Keratinocyte (primary cell): ENCODE data around the gene COX5A. TPM values are rescaled to one million over a fixed set of nuclear protein-coding genes. Genes with fewer than 3 reads are reported as not detected.

ENCODE experiments used
- DNase-seq: peaks from one replicate; pipeline ENCODE4 v3.0.0-alpha.2; 2011; ENCODE audit warnings: low read depth, missing footprints, low spot score
- FAIRE-seq: peaks from 2 replicates; lab custom pipeline; 2011; peaks lifted over from hg19 to GRCh38; lab: Jason Lieb, UNC
- H2AFZ ChIP-seq: 2 replicates; pipeline ENCODE4 v1.6.0; 2012; ENCODE audit warnings: low read length, control low read depth, inconsistent platforms; ENCODE audit not compliant: control insufficient read depth
- H3K27ac ChIP-seq: 2 replicates; pipeline ENCODE4 v1.5.1; 2011; ENCODE audit warnings: low read length; ENCODE audit not compliant: control insufficient read depth, insufficient read depth
- H3K27me3 ChIP-seq: 3 replicates; pipeline ENCODE4 v1.6.0; 2011; ENCODE audit warnings: low read length; ENCODE audit not compliant: control insufficient read depth, insufficient read depth; ENCODE audit errors: extremely low read depth
- H3K36me3 ChIP-seq, 2 experiments: 2 replicates in 1 of 2; 3 replicates in 1 of 2; pipeline ENCODE4 v1.5.1; 2011; ENCODE audit warnings: low read length in 2 of 2, mild to moderate bottlenecking in 1 of 2; ENCODE audit not compliant: control insufficient read depth in 2 of 2, insufficient read depth in 2 of 2; ENCODE audit errors: extremely low read depth in 1 of 2
- H3K4me1 ChIP-seq: 3 replicates; pipeline ENCODE4 v1.5.1; 2011; ENCODE audit warnings: low read length; ENCODE audit not compliant: control insufficient read depth, insufficient read depth; ENCODE audit errors: extremely low read depth
- H3K4me2 ChIP-seq: 3 replicates; pipeline ENCODE4 v1.6.0; 2011; ENCODE audit warnings: low read depth, low read length; ENCODE audit not compliant: control insufficient read depth, insufficient read depth; ENCODE audit errors: extremely low read depth
- H3K4me3 ChIP-seq, 3 experiments: fragments of 200-600 bp in 1 of 3; sonication (generic) in 1 of 3; 2 replicates in 2 of 3; 3 replicates in 1 of 3; pipeline ENCODE4 v1.5.1; 2011 to 2016; ENCODE audit warnings: low read length in 3 of 3, mild to moderate bottlenecking in 3 of 3, control low read depth in 2 of 3, inconsistent platforms in 1 of 3, low read depth in 1 of 3, mixed read lengths in 1 of 3, mixed run types in 1 of 3, moderate library complexity in 1 of 3; ENCODE audit not compliant: control insufficient read depth in 2 of 3, insufficient read depth in 2 of 3; ENCODE audit errors: extremely low read depth in 1 of 3
- H3K79me2 ChIP-seq: 2 replicates; pipeline ENCODE4 v1.6.0; 2012; ENCODE audit warnings: low read length; ENCODE audit not compliant: control insufficient read depth, insufficient read depth
- H3K9ac ChIP-seq: 3 replicates; pipeline ENCODE4 v1.6.0; 2011; ENCODE audit warnings: low read length; ENCODE audit not compliant: control insufficient read depth, insufficient read depth; ENCODE audit errors: extremely low read depth
- H3K9me1 ChIP-seq: 3 replicates; pipeline ENCODE4 v1.6.0; 2011; ENCODE audit warnings: low read length; ENCODE audit not compliant: control insufficient read depth, insufficient read depth; ENCODE audit errors: extremely low read depth
- H3K9me3 ChIP-seq: 2 replicates; pipeline ENCODE4 v1.5.1; 2012; ENCODE audit warnings: low read depth, low read length; ENCODE audit not compliant: control insufficient read depth
- H4K20me1 ChIP-seq: 3 replicates; pipeline ENCODE4 v1.6.0; 2011; ENCODE audit warnings: low read length; ENCODE audit not compliant: control insufficient read depth, insufficient read depth; ENCODE audit errors: extremely low read depth
- EZH2 ChIP-seq: IDR thresholded peaks from one replicate; pipeline ENCODE4 v1.6.1; 2012; ENCODE audit warnings: inconsistent platforms, mild to moderate bottlenecking, low read length, moderate library complexity
- dilution Hi-C: fragments of 300-500 bp; cut with MboI; formaldehyde crosslinking; loops from one replicate; pipeline ENCODE4 v1.7.0; 2020; ENCODE audit warnings: low sequenced_read_pairs; ENCODE audit not compliant: extremely low pct_ligation_motif_present
- polyA plus RNA-seq, 5 experiments: library from polyadenylated mRNA; depleted of rRNA in 3 of 5; stranded (reverse) in 3 of 5; stranded (forward) in 1 of 5; unstranded in 1 of 5; fragments of >200 nt; gene quantifications; 1 replicate in 1 of 5; 2 replicates in 3 of 5; 3 replicates in 1 of 5; pipeline versions ENCODE4 v1.2.1 to v1.2.3, GENCODE V29; 2011 to 2012; ENCODE audit warnings: missing spikeins in 2 of 5, low read depth in 1 of 5, low replicate concordance in 1 of 5
- TF ChIP-seq, protein P1 (sequence below), 3 experiments: IDR thresholded peaks in 1 of 3; conservative IDR thresholded peaks in 1 of 3; optimal IDR thresholded peaks in 1 of 3; 2 replicates in 2 of 3; 3 replicates in 1 of 3; pipeline versions ENCODE3 to v1.5.1; 2011; ENCODE audit warnings: low read length in 3 of 3, mild to moderate bottlenecking in 3 of 3, moderate library complexity in 2 of 3, control low read depth in 1 of 3, inconsistent platforms in 1 of 3; ENCODE audit not compliant: insufficient read depth in 2 of 3; ENCODE audit errors: extremely low read depth in 1 of 3

The COX5A gene
- polyA plus RNA-seq, 1 donor (not counting 4 experiments of a cell fraction or from before 2014, with no cell fraction given): 217 TPM

DNA sequence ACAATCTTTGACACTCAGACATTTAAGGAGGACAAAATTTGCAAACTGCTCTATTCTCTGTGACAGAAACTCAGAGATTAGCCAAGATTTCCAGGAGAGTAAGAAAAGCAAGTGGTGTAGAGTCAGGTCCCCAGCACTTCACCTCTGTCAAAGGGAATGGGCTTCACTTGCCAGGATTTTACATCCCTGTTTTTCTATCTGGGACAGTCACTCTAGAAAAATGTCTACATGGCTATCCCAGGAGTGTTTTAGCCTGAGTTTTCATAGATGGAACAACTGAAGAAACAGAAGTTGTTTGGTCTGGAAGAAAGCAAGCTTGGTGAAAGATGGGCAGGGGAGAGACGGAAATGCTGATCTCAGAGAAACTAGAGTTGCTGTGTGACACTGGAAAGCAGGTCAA lies 34.2 kb downstream of the COX5A start:
- no peak overlapping the region for H2AFZ ChIP-seq
- H3K4me2 ChIP-seq: no peak overlapping the region
- peaks cover 10% of the 10 kb centered on the region for H3K4me1 ChIP-seq
- DNase-seq (no peak), FAIRE-seq (no peak)
- H3K4me3 ChIP-seq: no peak overlapping the region
- H3K9ac ChIP-seq: no peak overlapping the region
- peaks cover 22% of the 10 kb centered on the region for H3K79me2 ChIP-seq
- no peak overlapping the region for H3K27ac ChIP-seq
- TF ChIP-seq, protein P1, sequence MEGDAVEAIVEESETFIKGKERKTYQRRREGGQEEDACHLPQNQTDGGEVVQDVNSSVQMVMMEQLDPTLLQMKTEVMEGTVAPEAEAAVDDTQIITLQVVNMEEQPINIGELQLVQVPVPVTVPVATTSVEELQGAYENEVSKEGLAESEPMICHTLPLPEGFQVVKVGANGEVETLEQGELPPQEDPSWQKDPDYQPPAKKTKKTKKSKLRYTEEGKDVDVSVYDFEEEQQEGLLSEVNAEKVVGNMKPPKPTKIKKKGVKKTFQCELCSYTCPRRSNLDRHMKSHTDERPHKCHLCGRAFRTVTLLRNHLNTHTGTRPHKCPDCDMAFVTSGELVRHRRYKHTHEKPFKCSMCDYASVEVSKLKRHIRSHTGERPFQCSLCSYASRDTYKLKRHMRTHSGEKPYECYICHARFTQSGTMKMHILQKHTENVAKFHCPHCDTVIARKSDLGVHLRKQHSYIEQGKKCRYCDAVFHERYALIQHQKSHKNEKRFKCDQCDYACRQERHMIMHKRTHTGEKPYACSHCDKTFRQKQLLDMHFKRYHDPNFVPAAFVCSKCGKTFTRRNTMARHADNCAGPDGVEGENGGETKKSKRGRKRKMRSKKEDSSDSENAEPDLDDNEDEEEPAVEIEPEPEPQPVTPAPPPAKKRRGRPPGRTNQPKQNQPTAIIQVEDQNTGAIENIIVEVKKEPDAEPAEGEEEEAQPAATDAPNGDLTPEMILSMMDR (optimal IDR thresholded peaks at IDR 0.05 in 1 of 3, IDR thresholded peaks at IDR 0.05 in 1 of 3, conservative IDR thresholded peaks at IDR 0.05 in 1 of 3; ENCODE audit: extremely low read depth in 1 of 3, insufficient read depth in 2 of 3, low read length in 3 of 3): no peak
- TF ChIP-seq EZH2: no peak
- dilution Hi-C loops: no loop called here
- no peaks in the 10 kb centered on the region for H3K9me3 ChIP-seq
- H3K36me3 ChIP-seq: peaks cover 33 to 39% of the 10 kb centered on the region in 2 experiments
- H3K9me1 ChIP-seq: peaks cover 5% of the 10 kb centered on the region
- H3K27me3 ChIP-seq: no peaks in the 10 kb centered on the region
- no peaks in the 10 kb centered on the region for H4K20me1 ChIP-seq

DNA sequence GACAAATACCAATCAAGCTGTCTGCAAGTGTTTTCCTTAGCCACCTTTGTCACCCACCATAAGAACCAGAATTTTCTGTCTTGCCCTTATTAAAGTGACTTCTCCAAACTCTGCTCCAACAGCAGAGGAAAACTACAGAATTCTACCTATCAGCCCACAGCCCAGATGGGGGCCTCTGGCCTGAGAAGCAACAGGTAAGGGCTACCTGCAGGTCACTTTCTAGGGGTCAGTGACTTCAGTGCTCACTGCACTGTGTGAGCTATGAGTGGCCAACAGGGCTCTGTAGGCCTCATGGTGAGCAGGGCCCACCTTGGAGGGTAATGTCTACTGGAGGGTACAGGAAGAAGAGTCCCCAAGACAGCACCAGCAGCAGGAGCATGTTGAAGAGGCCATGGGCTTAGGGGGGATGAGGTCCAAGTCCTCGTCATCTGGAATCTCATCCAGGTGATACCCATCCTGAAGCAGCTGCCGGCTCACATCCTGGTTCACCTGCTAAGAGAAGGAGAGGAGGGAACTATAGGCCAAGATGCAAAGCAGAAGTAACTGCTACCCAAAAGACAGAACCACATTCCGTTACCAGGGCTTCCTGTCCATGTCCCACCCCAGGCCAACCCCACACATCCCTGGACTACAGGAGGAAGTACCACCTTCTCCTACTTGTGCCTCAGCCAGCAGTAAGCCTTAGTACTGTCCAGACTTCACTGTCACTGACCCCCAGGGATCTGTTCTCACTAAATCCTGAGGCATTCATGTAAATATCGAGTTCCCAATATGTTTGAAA lies 35.4 kb downstream of the COX5A start:
- Histone ChIP-seq H3K4me2 (no peak overlapping the region), H3K9ac (no peak overlapping the region), H2AFZ (no peak overlapping the region), H3K4me3 (no peak overlapping the region), H3K4me1 (peaks cover 10% of the 10 kb centered on the region), H3K9me1 (peaks cover 5% of the 10 kb centered on the region), H3K79me2 (peaks cover 22% of the 10 kb centered on the region), H3K36me3 (peaks cover 33 to 39% of the 10 kb centered on the region in 2 experiments), H3K27ac (no peak overlapping the region), H4K20me1 (no peaks in the 10 kb centered on the region), H3K27me3 (no peaks in the 10 kb centered on the region), H3K9me3 (no peaks in the 10 kb centered on the region)
- TF ChIP-seq, protein P1 (optimal IDR thresholded peaks at IDR 0.05 in 1 of 3, IDR thresholded peaks at IDR 0.05 in 1 of 3, conservative IDR thresholded peaks at IDR 0.05 in 1 of 3; ENCODE audit: extremely low read depth in 1 of 3, insufficient read depth in 2 of 3, low read length in 3 of 3): no peak
- no peak for TF ChIP-seq EZH2
- FAIRE-seq (no peak), DNase-seq (no peak)
- dilution Hi-C loops: no loop called here
